ENCODE results near the gene BST2. TPM values are rescaled to one million over a fixed set of nuclear protein-coding genes. Genes with fewer than 3 reads are reported as not detected.
A peak's percentile ranks its signal among the peaks of the same experiment; 100 is the strongest.

The BST2 gene
- total and polyA plus RNA-seq, 9 of the 15 experiments (the other 6 are each of a cell fraction or from before 2014, with no cell fraction given) = 11.2 to 232 (median 151) TPM

- WGBS (ENCODE audit: insufficient coverage, low coverage, missing lambda C conversion rate) = 24% methylated on average over 11 of the region's 11 CpGs
- H3K79me2 ChIP-seq (ENCODE audit: control insufficient read depth, insufficient read depth, low read length) = no peaks in the 10 kb centered on the region
- no peak overlapping the region for H3K27ac ChIP-seq (ENCODE audit: extremely low read depth, low read depth, low read length)
- ATAC-seq (no peak), DNase-seq (ENCODE audit: extremely low read depth in 1 of 4, low spot score in 3 of 4) (peak in 1 of 4 experiments; percentile 2), FAIRE-seq (no peak)
- in situ Hi-C loops (cut with MboI) (no loop called here), intact Hi-C loops (cut with micrococcal nuclease) (no loop called here)
- no peaks in the 10 kb centered on the region for H3K36me3 ChIP-seq (ENCODE audit: control insufficient read depth, insufficient read depth, low read length)
- no TSS peak for BruUV-seq (replicated peaks)
- H3K9ac ChIP-seq (ENCODE audit: insufficient read depth in 1 of 2, low read depth in 2 of 2, low read length in 2 of 2) = peak overlapping the region in 1 of 2 experiments; percentile 55; a peak in 1 of 4 replicates
- ChIA-PET CTCF (ENCODE audit: low intra/inter-chr PET ratio) (no interaction called here), POLR2A (interaction anchor here (0.6 kb wide), 1 partner anchor 217 kb away, joined by 3 read pairs; no protein-coding TSS in a partner anchor)
- H3K9me1 ChIP-seq (ENCODE audit: control insufficient read depth, insufficient read depth, low read length) = no peaks in the 10 kb centered on the region
- no peaks in the 10 kb centered on the region for H3K9me3 ChIP-seq (replicated peaks; ENCODE audit: control insufficient read depth, insufficient read depth, low read depth, low read length)
- peaks cover 15 to 35% of the 10 kb centered on the region in 2 experiments for H3K27me3 ChIP-seq (ENCODE audit: control insufficient read depth in 2 of 2, insufficient read depth in 2 of 2, low read length in 2 of 2)
- H4K20me1 ChIP-seq (replicated peaks; ENCODE audit: control insufficient read depth, insufficient read depth, low read length) = no peaks in the 10 kb centered on the region
- H3K4me2 ChIP-seq (ENCODE audit: insufficient read depth, low read length) = no peak overlapping the region
- peaks cover 0 to 3% of the 10 kb centered on the region in 2 experiments; a peak in 2 of 5 replicates for H3K4me1 ChIP-seq (replicated peaks in 1 of 2; ENCODE audit: control insufficient read depth in 2 of 2, insufficient read depth in 2 of 2, low read length in 2 of 2)
- no peak overlapping the region for H3K4me3 ChIP-seq
- no peak for TF ChIP-seq KDM4B (IDR thresholded peaks at IDR 0.05; ENCODE audit: borderline replicate concordance in 2 of 2, low read depth in 1 of 2)
- no peak for TF ChIP-seq FOS (IDR thresholded peaks at IDR 0.05; ENCODE audit: extremely low read depth, insufficient read length)
- no peak for TF ChIP-seq CXXC5 (CRISPR knock-in tag; IDR thresholded peaks at IDR 0.05)
- TF ChIP-seq NONO (IDR thresholded peaks at IDR 0.05; ENCODE audit: low read depth in 2 of 2, low read length in 1 of 2) = no peak
- TF ChIP-seq, protein P1, sequence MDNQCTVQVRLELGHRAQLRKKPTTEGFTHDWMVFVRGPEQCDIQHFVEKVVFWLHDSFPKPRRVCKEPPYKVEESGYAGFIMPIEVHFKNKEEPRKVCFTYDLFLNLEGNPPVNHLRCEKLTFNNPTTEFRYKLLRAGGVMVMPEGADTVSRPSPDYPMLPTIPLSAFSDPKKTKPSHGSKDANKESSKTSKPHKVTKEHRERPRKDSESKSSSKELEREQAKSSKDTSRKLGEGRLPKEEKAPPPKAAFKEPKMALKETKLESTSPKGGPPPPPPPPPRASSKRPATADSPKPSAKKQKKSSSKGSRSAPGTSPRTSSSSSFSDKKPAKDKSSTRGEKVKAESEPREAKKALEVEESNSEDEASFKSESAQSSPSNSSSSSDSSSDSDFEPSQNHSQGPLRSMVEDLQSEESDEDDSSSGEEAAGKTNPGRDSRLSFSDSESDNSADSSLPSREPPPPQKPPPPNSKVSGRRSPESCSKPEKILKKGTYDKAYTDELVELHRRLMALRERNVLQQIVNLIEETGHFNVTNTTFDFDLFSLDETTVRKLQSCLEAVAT (IDR thresholded peaks at IDR 0.05) = no peak
- TF ChIP-seq SMARCA5 (IDR thresholded peaks at IDR 0.05) = no peak
- no peak for TF ChIP-seq KLF13 (tag; IDR thresholded peaks at IDR 0.05; ENCODE audit: borderline replicate concordance, low read depth)
- TF ChIP-seq, protein P2, sequence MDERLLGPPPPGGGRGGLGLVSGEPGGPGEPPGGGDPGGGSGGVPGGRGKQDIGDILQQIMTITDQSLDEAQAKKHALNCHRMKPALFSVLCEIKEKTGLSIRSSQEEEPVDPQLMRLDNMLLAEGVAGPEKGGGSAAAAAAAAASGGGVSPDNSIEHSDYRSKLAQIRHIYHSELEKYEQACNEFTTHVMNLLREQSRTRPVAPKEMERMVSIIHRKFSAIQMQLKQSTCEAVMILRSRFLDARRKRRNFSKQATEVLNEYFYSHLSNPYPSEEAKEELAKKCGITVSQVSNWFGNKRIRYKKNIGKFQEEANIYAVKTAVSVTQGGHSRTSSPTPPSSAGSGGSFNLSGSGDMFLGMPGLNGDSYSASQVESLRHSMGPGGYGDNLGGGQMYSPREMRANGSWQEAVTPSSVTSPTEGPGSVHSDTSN (CRISPR knock-in tag; IDR thresholded peaks at IDR 0.05; ENCODE audit: low read depth) = no peak
- TF ChIP-seq, protein P2 (tag; conservative IDR thresholded peaks at IDR 0.05; ENCODE audit: low read depth) = no peak
- TF ChIP-seq, protein P3, sequence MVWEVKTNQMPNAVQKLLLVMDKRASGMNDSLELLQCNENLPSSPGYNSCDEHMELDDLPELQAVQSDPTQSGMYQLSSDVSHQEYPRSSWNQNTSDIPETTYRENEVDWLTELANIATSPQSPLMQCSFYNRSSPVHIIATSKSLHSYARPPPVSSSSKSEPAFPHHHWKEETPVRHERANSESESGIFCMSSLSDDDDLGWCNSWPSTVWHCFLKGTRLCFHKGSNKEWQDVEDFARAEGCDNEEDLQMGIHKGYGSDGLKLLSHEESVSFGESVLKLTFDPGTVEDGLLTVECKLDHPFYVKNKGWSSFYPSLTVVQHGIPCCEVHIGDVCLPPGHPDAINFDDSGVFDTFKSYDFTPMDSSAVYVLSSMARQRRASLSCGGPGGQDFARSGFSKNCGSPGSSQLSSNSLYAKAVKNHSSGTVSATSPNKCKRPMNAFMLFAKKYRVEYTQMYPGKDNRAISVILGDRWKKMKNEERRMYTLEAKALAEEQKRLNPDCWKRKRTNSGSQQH (CRISPR knock-in tag; IDR thresholded peaks at IDR 0.05) = no peak
- TF ChIP-seq KHSRP (IDR thresholded peaks at IDR 0.05) = no peak
- no peak for TF ChIP-seq MXI1 (IDR thresholded peaks at IDR 0.05; ENCODE audit: low read depth, low read length)
- no peak for TF ChIP-seq ZNF740 (CRISPR knock-in tag; IDR thresholded peaks at IDR 0.05)
- TF ChIP-seq ZNF740 (tag; IDR thresholded peaks at IDR 0.05) = no peak
- no peak for TF ChIP-seq SMAD3 (CRISPR knock-in tag; conservative IDR thresholded peaks at IDR 0.05)
- TF ChIP-seq KAT2B (IDR thresholded peaks at IDR 0.05; ENCODE audit: low read depth, low read length) = no peak
- TF ChIP-seq FUS (optimal IDR thresholded peaks at IDR 0.05; ENCODE audit: low read depth, low read length) = no peak
- no peak for TF ChIP-seq CBX2 (IDR thresholded peaks at IDR 0.05; ENCODE audit: insufficient read depth, low read length, poor library complexity, severe bottlenecking)
- H2AFZ ChIP-seq (ENCODE audit: low read depth, low read length) = no peak overlapping the region
These were observed 47.7 kb downstream of the BST2 start for GRCh38 chr19:17357724-17358123.
